Upper lobe of left lung (tissue), 4 donors: Measurements from ENCODE around the gene STX1A.

Source experiments
- POLR2AphosphoS5 ChIP-seq, 2 donors: sonication (generic); formaldehyde crosslinking; IDR thresholded peaks; one replicate each; pipeline ENCODE4 v1.5.1; 2017; ENCODE audit warnings: antibody characterized with exemption in 2 of 2
- TF ChIP-seq, protein P1 (sequence below), 6 experiments: fragments of 450-650 bp in 4 of 6; fragments of 200-600 bp in 2 of 6; sonication (generic) in 2 of 6; IDR thresholded peaks; one replicate each; pipeline ENCODE4 v1.5.1; 2016 to 2019; ENCODE audit warnings: antibody characterized with exemption in 6 of 6

DNA sequence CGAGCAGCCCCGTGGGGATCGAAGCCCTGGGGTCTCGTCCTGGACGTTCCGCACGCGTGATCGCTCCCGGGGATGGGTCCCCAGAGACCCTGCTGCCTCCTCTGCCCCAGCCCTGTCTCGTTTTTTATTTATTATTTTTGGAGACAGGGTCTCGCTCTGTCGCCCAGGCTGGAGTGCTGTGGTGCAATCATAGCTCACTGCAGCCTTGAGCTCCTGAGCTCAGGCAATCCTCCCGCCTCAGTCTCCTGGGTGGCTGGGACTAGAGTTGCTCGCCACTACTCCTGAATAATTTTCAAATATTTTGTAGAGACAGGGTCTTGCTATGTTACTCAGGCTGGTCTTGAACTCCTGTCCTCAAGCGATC is 319 bp upstream of the STX1A start:
- TF ChIP-seq, protein P1, sequence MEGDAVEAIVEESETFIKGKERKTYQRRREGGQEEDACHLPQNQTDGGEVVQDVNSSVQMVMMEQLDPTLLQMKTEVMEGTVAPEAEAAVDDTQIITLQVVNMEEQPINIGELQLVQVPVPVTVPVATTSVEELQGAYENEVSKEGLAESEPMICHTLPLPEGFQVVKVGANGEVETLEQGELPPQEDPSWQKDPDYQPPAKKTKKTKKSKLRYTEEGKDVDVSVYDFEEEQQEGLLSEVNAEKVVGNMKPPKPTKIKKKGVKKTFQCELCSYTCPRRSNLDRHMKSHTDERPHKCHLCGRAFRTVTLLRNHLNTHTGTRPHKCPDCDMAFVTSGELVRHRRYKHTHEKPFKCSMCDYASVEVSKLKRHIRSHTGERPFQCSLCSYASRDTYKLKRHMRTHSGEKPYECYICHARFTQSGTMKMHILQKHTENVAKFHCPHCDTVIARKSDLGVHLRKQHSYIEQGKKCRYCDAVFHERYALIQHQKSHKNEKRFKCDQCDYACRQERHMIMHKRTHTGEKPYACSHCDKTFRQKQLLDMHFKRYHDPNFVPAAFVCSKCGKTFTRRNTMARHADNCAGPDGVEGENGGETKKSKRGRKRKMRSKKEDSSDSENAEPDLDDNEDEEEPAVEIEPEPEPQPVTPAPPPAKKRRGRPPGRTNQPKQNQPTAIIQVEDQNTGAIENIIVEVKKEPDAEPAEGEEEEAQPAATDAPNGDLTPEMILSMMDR (IDR thresholded peaks at IDR 0.05), result no peak
- TF ChIP-seq POLR2AphosphoS5 (IDR thresholded peaks at IDR 0.05), result no peak
